Measurements from ENCODE around the gene POLD3. TPM values are rescaled to one million over a fixed set of nuclear protein-coding genes. Genes with fewer than 3 reads are reported as not detected.

POLD3 gene
- total RNA-seq, 2 experiments from 2014 or later = 4.6 to 5.2 TPM

DNA sequence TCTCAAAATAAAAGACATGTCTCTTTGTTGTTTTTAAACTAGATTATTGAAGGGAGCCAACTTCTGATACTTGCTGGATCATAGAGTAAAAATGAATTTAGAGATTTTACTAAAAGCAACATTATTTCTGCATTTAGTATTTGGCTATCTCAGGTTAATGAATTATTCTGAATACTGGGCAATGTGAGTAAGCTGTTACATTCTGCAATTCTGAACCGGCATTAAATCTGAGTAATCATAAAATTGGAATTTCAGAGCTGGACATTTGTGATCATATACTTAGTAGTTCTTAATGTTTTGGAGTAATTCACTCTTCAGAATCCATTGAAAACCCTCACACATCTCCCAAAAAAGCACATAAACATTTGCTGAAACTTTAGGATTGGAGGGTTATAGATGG is 11.5 kb downstream of the POLD3 start:
- POLR2A ChIA-PET = no interaction called here
- no peak overlapping the region for H3K4me3 Mint-ChIP-seq
- no peaks in the 10 kb centered on the region for H3K4me1 Mint-ChIP-seq (ENCODE audit: low read depth)

GRCh38 chr11:74604311-74604710 is 11.9 kb downstream of the POLD3 start:
- H3K9me3 Mint-ChIP-seq = no peaks in the 10 kb centered on the region
- H3K4me1 Mint-ChIP-seq (ENCODE audit: low read depth) = no peaks in the 10 kb centered on the region
- Histone ChIP-seq H3K4me3 (ENCODE audit: low read length) (no peak overlapping the region), H3K9me3 (ENCODE audit: control insufficient read depth in 1 of 2, insufficient read depth in 1 of 2, low read length in 2 of 2) (no peaks in the 10 kb centered on the region), H3K4me1 (ENCODE audit: insufficient read depth, low read length) (no peaks in the 10 kb centered on the region), H3K27ac (ENCODE audit: low read depth in 1 of 2, low read length in 2 of 2) (no peak overlapping the region), H3K27me3 (ENCODE audit: control insufficient read depth in 1 of 2, insufficient read depth in 2 of 2, low read length in 2 of 2) (no peaks in the 10 kb centered on the region), H3K36me3 (ENCODE audit: insufficient read depth, low read length) (peaks cover 28% of the 10 kb centered on the region)
- H3K27ac Mint-ChIP-seq = no peak overlapping the region
- intact Hi-C loops (cut with DNase I, micrococcal nuclease) = no loop called here
- H3K36me3 Mint-ChIP-seq (ENCODE audit: low read depth) = peaks cover 39% of the 10 kb centered on the region
- DNase-seq (no peak), ATAC-seq (ENCODE audit: poor library complexity) (no peak)
- no peak overlapping the region for H3K4me3 Mint-ChIP-seq
- ChIA-PET CTCF (no interaction called here), POLR2A (no interaction called here)
- H3K27me3 Mint-ChIP-seq = no peaks in the 10 kb centered on the region
- no peak for TF ChIP-seq CTCF (IDR thresholded peaks at IDR 0.05)

More for the DNA sequence above, 11.5 kb downstream of the POLD3 start:
- Histone ChIP-seq H3K27ac (ENCODE audit: low read depth in 1 of 2, low read length in 2 of 2) (no peak overlapping the region), H3K27me3 (ENCODE audit: control insufficient read depth in 1 of 2, insufficient read depth in 2 of 2, low read length in 2 of 2) (no peaks in the 10 kb centered on the region), H3K4me3 (ENCODE audit: low read length) (no peak overlapping the region), H3K36me3 (ENCODE audit: insufficient read depth, low read length) (peaks cover 29% of the 10 kb centered on the region), H3K4me1 (ENCODE audit: insufficient read depth, low read length) (no peaks in the 10 kb centered on the region), H3K9me3 (ENCODE audit: control insufficient read depth in 1 of 2, insufficient read depth in 1 of 2, low read length in 2 of 2) (no peaks in the 10 kb centered on the region)
- no peaks in the 10 kb centered on the region for H3K27me3 Mint-ChIP-seq
- ATAC-seq (ENCODE audit: poor library complexity) (no peak), DNase-seq (no peak)
- H3K9me3 Mint-ChIP-seq = no peaks in the 10 kb centered on the region
- intact Hi-C loops (cut with DNase I, micrococcal nuclease) = no loop called here
- CTCF ChIA-PET = no interaction called here
- TF ChIP-seq CTCF (IDR thresholded peaks at IDR 0.05) = no peak
- peaks cover 37% of the 10 kb centered on the region for H3K36me3 Mint-ChIP-seq (ENCODE audit: low read depth)
- no peak overlapping the region for H3K27ac Mint-ChIP-seq

DNA sequence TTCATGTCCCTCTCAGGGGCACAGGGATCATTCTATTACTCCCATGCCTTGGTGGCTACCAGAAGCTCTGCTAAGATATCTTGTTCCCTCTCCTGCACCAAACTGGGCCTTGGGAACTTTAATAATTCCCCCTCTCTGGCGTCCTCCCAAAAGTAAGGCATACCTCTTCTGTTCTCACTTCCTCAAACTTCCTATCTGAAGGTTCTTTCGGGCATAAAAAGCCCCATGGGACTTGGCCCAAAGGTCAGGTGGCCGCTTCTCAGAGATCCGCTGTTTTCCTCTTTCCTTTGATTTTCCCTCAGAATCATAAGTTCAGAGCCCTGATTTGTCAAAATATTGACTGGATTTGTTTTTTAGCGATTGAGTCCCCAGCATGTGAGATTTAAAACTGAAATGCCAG is 13.0 kb downstream of the POLD3 start:
- CTCF ChIA-PET = no interaction called here
- H3K4me1 Mint-ChIP-seq (ENCODE audit: low read depth) = no peaks in the 10 kb centered on the region
- Histone ChIP-seq H3K9me3 (ENCODE audit: control insufficient read depth in 1 of 2, insufficient read depth in 1 of 2, low read length in 2 of 2) (no peaks in the 10 kb centered on the region), H3K4me3 (ENCODE audit: low read length) (no peak overlapping the region), H3K27me3 (ENCODE audit: control insufficient read depth in 1 of 2, insufficient read depth in 2 of 2, low read length in 2 of 2) (no peaks in the 10 kb centered on the region), H3K4me1 (ENCODE audit: insufficient read depth, low read length) (no peaks in the 10 kb centered on the region), H3K36me3 (ENCODE audit: insufficient read depth, low read length) (peaks cover 28% of the 10 kb centered on the region), H3K27ac (ENCODE audit: low read depth in 1 of 2, low read length in 2 of 2) (no peak overlapping the region)
- no peak for DNase-seq
- no peak overlapping the region for H3K4me3 Mint-ChIP-seq
- no peaks in the 10 kb centered on the region for H3K9me3 Mint-ChIP-seq
- no peak overlapping the region for H3K27ac Mint-ChIP-seq
- intact Hi-C loops (cut with DNase I, micrococcal nuclease) = no loop called here
- no peaks in the 10 kb centered on the region for H3K27me3 Mint-ChIP-seq
- POLR2A ChIA-PET = interaction anchor here (1.2 kb wide), 2 partner anchors 12 to 13 kb away, joined by 3 to 4 read pairs; partner anchors contain the start of gene POLD3
- ATAC-seq (ENCODE audit: poor library complexity) = no peak
- TF ChIP-seq CTCF (IDR thresholded peaks at IDR 0.05) = no peak
- H3K36me3 Mint-ChIP-seq (ENCODE audit: low read depth) = peaks cover 39% of the 10 kb centered on the region
